ENCODE data around the gene LY9. TPM values are rescaled to one million over a fixed set of nuclear protein-coding genes. Genes with fewer than 3 reads are reported as not detected.

The LY9 gene
- total RNA-seq, 4 donors from 2014 or later, result 0.22 to 3.0 (median 1.9) TPM; not detected in 1

DNA sequence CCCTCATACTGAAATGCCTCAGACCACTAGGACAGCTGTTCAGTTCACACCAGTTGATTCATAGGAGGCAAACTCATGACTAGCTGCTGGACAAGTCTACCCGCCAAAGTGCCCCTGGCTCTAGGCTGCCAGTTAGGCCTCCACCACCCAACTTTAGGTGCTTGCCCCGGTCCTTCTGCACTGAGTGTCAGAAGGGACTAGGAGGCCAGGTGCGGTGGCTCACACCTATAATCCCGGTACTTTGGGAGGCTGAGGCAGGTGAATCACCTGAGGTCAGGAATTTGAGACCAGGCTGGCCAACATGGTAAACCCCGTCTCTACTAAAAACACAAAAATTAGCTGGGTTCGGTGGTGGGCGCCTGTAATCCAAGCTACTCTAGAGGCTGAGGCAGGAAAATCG lies 18.9 kb downstream of the LY9 start:
- Histone ChIP-seq H3K4me3 (no peak overlapping the region), H3K9me3 (no peaks in the 10 kb centered on the region), H3K27ac (no peak overlapping the region), H3K36me3 (no peaks in the 10 kb centered on the region), H3K27me3 (peaks cover 0 to under 1% of the 10 kb centered on the region in 2 donors), H3K4me1 (no peaks in the 10 kb centered on the region)
- DNase-seq (ENCODE audit: low spot score in 2 of 2), result no peak
- 92% methylated on average over 8 of the region's 8 CpGs for WGBS, 2 donors
- no peak for TF ChIP-seq EP300 (IDR thresholded peaks at IDR 0.05)
- TF ChIP-seq, protein P1, sequence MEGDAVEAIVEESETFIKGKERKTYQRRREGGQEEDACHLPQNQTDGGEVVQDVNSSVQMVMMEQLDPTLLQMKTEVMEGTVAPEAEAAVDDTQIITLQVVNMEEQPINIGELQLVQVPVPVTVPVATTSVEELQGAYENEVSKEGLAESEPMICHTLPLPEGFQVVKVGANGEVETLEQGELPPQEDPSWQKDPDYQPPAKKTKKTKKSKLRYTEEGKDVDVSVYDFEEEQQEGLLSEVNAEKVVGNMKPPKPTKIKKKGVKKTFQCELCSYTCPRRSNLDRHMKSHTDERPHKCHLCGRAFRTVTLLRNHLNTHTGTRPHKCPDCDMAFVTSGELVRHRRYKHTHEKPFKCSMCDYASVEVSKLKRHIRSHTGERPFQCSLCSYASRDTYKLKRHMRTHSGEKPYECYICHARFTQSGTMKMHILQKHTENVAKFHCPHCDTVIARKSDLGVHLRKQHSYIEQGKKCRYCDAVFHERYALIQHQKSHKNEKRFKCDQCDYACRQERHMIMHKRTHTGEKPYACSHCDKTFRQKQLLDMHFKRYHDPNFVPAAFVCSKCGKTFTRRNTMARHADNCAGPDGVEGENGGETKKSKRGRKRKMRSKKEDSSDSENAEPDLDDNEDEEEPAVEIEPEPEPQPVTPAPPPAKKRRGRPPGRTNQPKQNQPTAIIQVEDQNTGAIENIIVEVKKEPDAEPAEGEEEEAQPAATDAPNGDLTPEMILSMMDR (IDR thresholded peaks at IDR 0.05), result no peak
- no peak for TF ChIP-seq POLR2A (IDR thresholded peaks at IDR 0.05)

- no peak for TF ChIP-seq POLR2A (IDR thresholded peaks at IDR 0.05)
- TF ChIP-seq EP300 (IDR thresholded peaks at IDR 0.05), result no peak
- TF ChIP-seq, protein P1 (IDR thresholded peaks at IDR 0.05), result no peak
- Histone ChIP-seq H3K36me3 (no peaks in the 10 kb centered on the region), H3K4me3 (no peak overlapping the region), H3K4me1 (no peaks in the 10 kb centered on the region), H3K9me3 (no peaks in the 10 kb centered on the region), H3K27ac (no peak overlapping the region), H3K27me3 (peaks cover 0 to 3% of the 10 kb centered on the region in 2 donors)
- 41 to 52% methylated on average over 9 of the region's 9 CpGs for WGBS, 2 donors
- DNase-seq (ENCODE audit: low spot score in 2 of 2), result no peak
These were observed 22.4 kb downstream of the LY9 start for GRCh38 chr1:160818207-160818937.

DNA sequence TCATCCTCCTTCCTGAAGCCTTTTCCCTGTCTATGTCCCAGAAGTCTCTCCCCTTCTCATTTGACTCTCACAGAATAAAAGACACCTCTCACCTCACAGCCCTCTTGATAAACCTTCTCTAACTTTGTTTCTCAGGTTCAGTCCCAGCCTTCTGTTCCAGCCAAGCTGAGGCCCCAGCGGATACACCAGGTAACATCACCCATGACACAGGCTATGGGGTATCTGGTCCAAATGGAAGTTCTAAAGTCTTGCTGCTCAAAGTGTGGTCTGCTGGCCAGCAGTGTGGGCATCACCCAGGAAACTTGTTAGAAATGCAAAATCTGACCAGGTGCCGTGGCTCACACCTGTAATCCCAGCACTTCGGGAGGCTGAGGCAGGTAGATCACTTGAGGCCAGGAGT lies 23.2 kb downstream of the LY9 start:
- Histone ChIP-seq H3K9me3 (no peaks in the 10 kb centered on the region), H3K36me3 (no peaks in the 10 kb centered on the region), H3K4me3 (no peak overlapping the region), H3K27me3 (peaks cover 0 to 3% of the 10 kb centered on the region in 2 donors), H3K4me1 (no peaks in the 10 kb centered on the region), H3K27ac (no peak overlapping the region)
- TF ChIP-seq POLR2A (IDR thresholded peaks at IDR 0.05), result no peak
- DNase-seq (ENCODE audit: low spot score in 2 of 2), result no peak
- 63 to 69% methylated on average over 3 of the region's 3 CpGs for WGBS, 2 donors

- Histone ChIP-seq H3K4me3 (no peak overlapping the region), H3K9me3 (no peaks in the 10 kb centered on the region), H3K27ac (no peak overlapping the region), H3K36me3 (no peaks in the 10 kb centered on the region), H3K4me1 (no peaks in the 10 kb centered on the region), H3K27me3 (peaks cover 0 to 3% of the 10 kb centered on the region in 2 donors)
- no peak for DNase-seq (ENCODE audit: low spot score in 2 of 2)
- 72 to 79% methylated on average over 8 of the region's 8 CpGs for WGBS, 2 donors
- TF ChIP-seq POLR2A (IDR thresholded peaks at IDR 0.05), result no peak
- no peak for TF ChIP-seq EP300 (IDR thresholded peaks at IDR 0.05)
- TF ChIP-seq, protein P1 (IDR thresholded peaks at IDR 0.05), result no peak
These were observed 25.7 kb downstream of the LY9 start for GRCh38 chr1:160821627-160822026.

DNA sequence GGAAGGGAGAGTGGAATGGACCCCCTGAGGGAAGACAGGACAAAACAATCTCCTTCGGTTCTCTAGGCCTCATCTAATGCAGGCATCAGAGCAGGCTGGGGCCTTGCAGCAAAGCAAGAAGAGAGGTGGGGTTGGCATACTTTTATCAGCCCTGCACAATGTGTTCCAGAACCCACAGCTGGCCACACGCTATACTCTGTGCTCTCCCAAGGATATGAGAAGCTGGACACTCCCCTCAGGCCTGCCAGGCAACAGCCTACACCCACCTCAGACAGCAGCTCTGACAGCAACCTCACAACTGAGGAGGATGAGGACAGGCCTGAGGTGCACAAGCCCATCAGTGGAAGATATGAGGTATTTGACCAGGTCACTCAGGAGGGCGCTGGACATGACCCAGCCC lies 27.3 kb downstream of the LY9 start:
- no peak overlapping the region for H3K27ac ChIP-seq
- 81 to 84% methylated on average over 3 of the region's 3 CpGs for WGBS, 2 donors
- H3K4me3 ChIP-seq, result no peak overlapping the region
- H3K4me1 ChIP-seq, result no peaks in the 10 kb centered on the region
- no peak for DNase-seq (ENCODE audit: low spot score in 2 of 2)
- H3K9me3 ChIP-seq, result no peaks in the 10 kb centered on the region
- TF ChIP-seq EP300 (IDR thresholded peaks at IDR 0.05) (no peak), POLR2A (IDR thresholded peaks at IDR 0.05) (no peak)
- TF ChIP-seq, protein P1 (IDR thresholded peaks at IDR 0.05), result no peak
- H3K36me3 ChIP-seq, result no peaks in the 10 kb centered on the region
- peaks cover 0 to 3% of the 10 kb centered on the region in 2 donors for H3K27me3 ChIP-seq

Data from tibial nerve (tissue), 4 donors.